ENCODE measurements around the gene CHCHD2. TPM values are rescaled to one million over a fixed set of nuclear protein-coding genes. Genes with fewer than 3 reads are reported as not detected.
"Not testable (repeated sequence)": the region's sequence is repeated elsewhere in the genome, so short reads cannot be mapped to it uniquely, and the experiment has no call there.

CHCHD2 gene
- total RNA-seq = 219 and 373 TPM in 2 replicates

- DNase-seq (ENCODE audit: low read depth, low spot score) = peak; percentile 97
These were observed at the start of gene CHCHD2 for GRCh38 chr7:56106108-56107073. Gene CHCHD2 (minus strand): TSS chr7:56106476. CDS start chr7:56106413, 63 bp downstream.

DNA sequence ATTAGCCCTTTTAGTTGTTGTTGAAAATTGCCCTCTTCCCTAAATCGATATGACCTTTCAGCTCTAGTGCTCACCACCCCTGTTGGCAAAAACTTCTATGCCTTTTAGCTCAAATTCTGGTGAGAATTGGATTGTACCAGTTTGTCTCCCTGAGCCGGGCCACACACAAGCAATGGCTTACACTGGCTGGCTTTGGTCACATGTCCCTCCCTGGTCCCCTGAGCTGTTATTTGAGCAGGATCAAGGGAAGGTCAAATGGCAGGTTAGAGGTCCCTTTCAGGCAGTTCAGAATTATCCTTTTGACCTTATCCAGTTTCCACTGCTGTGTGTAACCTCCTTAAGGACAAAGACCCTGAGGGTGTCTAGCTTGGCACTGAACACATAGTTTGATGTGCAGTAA is 24.8 kb upstream of the CHCHD2 start:
- DNase-seq (ENCODE audit: low read depth, low spot score) = not testable (repeated sequence)

- DNase-seq (ENCODE audit: low read depth, low spot score) = no peak
These were observed 21.1 kb upstream of the CHCHD2 start for GRCh38 chr7:56127241-56127975.

- DNase-seq (ENCODE audit: low read depth, low spot score) = no peak
These were observed 19.6 kb upstream of the CHCHD2 start for GRCh38 chr7:56125831-56126230.

GRCh38 chr7:56124981-56125380 is 18.7 kb upstream of the CHCHD2 start:
- DNase-seq (ENCODE audit: low read depth, low spot score) = no peak

DNA sequence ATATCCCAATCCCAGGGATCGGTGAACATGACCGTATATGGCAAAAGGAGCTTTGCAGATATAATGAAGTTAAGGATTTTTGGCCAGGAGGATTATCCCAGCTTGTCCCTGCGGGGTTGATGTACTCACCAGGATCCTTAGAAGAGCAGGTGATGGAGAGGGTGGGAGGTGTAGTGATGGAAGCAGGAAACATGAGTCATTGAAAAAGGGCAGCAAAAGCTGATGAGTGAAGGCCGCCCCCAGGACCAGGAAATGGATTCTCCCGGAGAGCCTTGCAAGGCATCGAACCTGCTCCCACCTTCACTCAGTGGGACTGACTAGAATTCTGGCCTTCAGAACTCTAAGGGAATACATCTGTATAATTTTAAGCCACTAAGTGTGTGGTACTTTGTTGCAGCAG is 15.2 kb upstream of the CHCHD2 start:
- DNase-seq (ENCODE audit: low read depth, low spot score) = no peak

DNA sequence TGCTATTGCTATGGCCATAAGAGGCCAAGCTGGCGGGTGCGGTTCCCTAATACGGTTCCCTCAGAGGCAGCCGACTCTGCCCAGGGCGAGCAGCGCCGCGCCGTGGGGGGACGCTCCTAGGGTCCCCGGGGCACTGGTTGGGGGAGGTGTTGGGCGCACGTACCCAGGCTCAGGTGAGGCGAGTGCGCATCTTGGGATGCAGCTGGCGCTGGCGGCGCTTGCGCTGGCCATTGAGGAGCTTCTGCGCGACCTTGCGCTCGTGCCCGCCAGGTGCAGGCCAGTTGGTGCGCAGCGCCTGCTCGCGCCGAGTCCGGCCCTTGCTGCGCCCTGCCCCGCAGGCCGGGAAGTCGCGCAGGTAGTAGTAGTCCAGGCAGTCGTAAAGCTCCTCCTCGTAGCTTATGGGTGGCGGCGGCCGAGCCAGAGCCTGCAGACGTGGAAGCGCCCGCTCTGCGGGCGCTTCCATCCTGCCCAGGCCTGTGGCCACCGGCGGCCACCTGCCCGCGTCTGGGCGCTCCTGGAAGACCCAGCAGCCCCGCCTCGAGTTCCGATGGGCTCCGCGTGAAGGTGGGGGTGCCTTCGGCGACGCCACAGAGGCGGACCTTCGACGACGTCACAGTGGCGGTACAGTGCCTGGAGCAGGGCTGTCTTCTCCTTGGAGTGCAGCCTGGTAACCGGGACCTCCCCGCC is 9.7 kb upstream of the CHCHD2 start, which contains the start of gene NUPR2:
NUPR2 (minus strand) TSS at position 566 of the 687 bp plus-strand sequence; CDS start at position 463, 103 bp downstream.
- DNase-seq (ENCODE audit: low read depth, low spot score) = no peak

DNA sequence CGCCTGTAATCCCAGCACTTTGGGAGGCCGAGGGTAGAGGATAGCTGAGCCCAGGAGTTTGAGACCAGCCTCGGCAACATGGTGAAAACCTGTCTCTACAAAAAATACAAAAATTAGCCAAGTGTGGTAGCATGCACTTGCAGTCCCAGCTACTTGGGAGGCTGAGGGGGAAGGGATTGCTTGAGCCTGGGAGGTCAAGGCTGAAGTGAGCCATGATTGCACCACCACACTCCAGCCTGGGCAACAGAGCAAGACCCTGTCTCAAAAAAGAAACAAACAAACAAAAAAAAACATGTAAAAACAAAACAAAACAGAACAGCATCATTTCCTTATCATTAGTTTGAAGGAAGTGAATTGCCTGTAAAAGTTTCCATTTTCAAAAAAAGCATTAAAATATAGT is 6.0 kb upstream of the CHCHD2 start:
- not testable (repeated sequence) for DNase-seq (ENCODE audit: low read depth, low spot score)

DNA sequence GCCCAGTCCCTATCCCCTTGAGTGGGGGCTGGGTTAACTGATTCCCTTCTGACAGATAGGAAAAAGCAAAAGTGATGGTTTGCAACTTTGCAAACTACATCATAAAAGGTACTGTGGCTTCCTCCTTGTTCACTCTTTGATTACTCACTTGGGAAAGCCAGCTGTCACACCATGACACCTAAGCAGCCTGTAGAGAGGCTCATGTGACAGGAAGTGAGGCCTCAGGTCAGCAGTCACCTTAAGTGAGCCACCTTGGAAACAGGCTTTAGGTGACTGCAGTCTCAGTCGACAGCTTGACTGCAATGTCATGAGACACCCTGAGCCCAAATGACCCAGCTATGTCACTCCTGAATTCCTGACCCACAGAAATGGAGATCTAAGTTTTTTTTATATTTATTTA is 4.3 kb upstream of the CHCHD2 start:
- no peak for DNase-seq (ENCODE audit: low read depth, low spot score)

DNA sequence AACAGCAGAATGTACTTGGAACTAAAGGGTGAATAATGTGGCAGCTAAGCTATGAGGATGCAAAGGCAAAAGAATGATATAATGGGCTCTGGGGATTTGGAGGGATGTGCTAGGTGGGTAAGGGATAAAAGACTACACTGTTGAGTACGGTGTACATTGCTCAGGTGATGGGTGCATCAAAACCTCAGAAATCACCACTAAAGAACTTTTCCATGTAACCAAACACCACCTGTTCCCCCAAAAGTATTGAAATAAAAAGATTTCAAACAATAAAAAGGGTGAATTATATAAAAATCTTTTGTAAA is 1.6 kb upstream of the CHCHD2 start:
- no peak for DNase-seq (ENCODE audit: low read depth, low spot score)

- DNase-seq (ENCODE audit: low read depth, low spot score) = no peak
These were observed 768 bp downstream of the CHCHD2 start for GRCh38 chr7:56105508-56105907.

GRCh38 chr7:56104138-56104537 is 2.1 kb downstream of the CHCHD2 start:
- DNase-seq (ENCODE audit: low read depth, low spot score) = not testable (repeated sequence)

GRCh38 chr7:56099653-56100052 is 6.6 kb downstream of the CHCHD2 start:
- DNase-seq (ENCODE audit: low read depth, low spot score) = no peak

DNA sequence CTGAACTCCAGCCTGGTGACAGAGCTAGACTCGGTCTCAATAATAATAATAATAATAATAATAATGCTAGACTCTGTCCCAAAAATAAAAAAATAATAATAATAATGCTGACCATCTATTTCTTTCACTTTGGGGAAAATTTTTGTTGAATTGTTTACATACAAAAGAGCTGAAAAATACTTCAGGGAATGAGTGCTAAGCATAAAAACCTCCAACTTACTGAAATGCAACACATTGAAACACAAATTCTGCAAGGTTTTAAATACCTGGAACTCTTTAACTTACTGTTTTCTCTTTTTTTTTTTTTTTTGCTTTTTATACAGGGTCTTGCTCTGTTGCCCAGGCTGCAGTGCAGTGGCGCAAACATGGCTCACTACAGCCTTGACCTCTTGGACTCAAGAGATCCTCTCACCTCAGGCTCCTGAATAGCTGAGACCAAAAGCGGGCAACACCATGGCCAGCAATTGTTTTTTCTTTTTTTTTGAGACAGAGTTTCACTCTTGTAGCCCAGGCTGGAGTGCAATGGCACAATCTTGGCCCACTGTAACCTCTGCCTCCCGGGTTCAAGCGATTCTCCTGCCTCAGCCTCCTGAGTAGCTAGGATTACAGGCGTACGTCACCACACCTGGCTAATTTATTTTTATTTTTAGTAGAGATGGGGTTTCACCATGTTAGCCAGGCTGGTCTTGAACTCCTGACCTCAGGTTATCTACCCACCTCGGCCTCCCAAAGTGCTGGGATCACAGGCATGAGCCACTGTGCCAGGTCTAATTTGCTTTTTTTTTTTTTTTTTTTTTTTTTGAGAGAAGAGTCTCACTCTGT is 7.9 kb downstream of the CHCHD2 start:
- not testable (repeated sequence) for DNase-seq (ENCODE audit: low read depth, low spot score)

DNA sequence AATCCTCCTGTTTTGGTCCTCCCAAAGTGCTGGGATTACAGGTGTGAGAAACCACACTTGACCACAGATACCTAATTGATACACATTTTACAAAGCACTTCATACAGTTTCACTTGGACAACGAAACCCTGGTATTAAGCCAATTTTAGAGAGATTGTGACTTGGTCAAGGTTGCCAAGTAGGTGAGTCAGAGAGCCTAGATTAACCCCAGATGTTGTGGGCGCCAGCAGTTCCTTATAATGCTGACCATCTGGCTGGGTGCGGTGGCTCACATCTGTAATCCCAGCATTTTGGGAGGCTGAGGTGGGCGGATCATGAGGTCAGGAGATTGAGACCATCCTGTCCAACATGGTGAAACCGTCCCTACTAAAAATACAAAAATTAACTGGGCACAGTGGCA is 8.6 kb downstream of the CHCHD2 start:
- DNase-seq (ENCODE audit: low read depth, low spot score) = no peak

DNA sequence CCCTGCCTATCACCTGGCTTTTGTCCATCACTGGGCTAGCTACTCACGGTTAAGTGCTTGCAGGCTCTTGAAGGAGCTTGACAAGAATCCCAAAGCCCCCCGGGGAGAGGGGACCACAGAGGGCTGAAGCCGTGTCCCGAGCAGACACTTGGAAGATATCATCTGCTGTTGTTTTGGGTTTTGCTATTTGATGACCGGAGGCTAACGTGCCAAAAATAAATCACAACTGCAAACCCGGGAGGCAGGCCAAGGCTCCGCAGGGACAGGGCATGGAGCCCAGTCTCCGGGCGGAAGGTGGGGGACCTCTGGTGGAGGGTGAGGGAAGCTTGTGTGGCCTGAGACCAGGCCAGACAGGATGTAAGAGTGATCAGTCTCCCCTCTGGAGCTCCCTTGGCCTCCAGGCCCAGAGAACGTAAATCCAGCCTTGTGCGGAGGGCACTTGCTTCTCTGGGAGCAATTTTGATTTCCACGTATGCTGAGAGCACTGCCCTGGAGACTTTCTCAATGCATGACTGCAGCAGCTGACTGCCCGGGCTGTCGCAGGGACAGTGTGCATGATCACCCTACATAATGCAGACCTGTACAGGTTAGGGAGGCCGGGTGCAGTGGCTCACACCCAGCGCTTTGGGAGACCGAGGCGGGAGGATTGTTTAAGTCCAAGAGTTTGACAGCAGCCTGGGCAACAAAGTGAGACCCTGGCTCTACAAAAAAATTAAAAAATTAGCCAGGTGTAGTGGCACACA is 13.3 kb downstream of the CHCHD2 start, which contains the start of gene PHKG1:
PHKG1 (minus strand) TSS at position 164 of the 743 bp plus-strand sequence. CDS start 4,011 bp downstream, outside the sequence.
- DNase-seq (ENCODE audit: low read depth, low spot score) = peak; percentile 43

DNA sequence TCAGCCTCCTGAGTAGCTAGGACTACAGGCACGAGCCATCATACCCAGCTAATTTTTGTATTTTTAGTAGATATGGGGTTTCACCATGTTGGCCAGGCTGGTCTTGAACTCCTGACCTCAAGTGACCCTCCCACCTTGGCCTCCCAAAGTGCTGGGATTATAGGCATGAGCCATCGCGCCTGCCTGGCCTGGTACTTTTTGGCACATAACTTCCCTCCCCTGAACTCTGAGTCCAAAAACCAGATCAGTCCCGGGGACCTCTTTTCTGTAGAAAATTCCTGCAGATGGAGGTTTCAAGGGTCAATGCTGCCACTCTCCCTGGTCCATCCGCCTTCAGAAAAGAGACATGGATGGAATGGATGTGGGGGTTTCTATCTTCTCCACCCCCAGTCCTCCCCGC is 13.9 kb downstream of the CHCHD2 start:
- not testable (repeated sequence) for DNase-seq (ENCODE audit: low read depth, low spot score)

GRCh38 chr7:56091591-56091990 is 14.7 kb downstream of the CHCHD2 start:
- no peak for DNase-seq (ENCODE audit: low read depth, low spot score)

DNA sequence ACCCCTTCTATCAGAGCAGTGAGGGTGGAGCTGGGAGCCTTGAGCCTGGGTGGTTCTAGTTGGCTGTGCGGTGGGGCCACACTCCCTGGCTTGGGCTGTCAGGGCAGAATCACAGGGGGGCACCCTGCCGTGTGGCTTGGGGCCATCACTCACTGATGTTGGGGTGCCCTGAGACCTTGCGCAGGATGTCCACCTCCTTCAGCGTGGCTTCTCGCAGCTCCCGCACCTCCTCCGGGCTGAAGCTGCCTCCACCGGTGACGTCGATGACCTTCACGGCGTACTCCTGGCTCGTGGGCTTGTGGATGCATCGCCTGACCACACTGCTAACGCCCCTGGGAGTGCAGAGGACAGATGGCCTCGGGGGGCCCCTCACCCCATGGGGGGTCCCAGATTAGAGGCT is 18.8 kb downstream of the CHCHD2 start:
- DNase-seq (ENCODE audit: low read depth, low spot score) = no peak

DNA sequence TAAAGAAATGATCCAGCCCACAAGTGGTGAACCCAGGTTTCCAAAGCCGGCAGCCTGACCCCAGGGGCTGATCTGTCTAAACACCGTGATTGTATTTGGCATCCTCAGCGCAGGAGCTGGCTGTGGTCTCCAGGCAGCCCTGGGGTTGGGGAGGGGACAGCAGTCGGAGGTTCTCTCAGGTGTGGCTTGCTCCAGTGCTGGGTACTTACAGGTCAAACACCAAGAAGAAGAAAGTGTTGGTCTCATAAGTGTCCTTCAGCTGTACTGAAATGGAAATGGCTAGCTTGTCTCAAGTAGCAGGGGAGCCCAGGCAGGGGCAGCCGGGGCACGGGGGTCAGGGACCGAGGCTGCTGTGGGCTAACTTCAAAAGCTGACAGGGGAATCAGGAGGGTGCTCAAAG is 19.5 kb downstream of the CHCHD2 start:
- no peak for DNase-seq (ENCODE audit: low read depth, low spot score)

All from pulmonary artery endothelial cell (primary cell).